ES-I3 (cell line): ENCODE measurements around the gene KCNJ6.
A peak's percentile ranks its signal among the peaks of the same experiment; 100 is the strongest.

ENCODE experiments used
- H3K36me3 ChIP-seq: 2 replicates; pipeline ENCODE4 v1.6.1; 2013; ENCODE audit warnings: mild to moderate bottlenecking, low read length, control low read depth, moderate library complexity; ENCODE audit not compliant: insufficient read depth
- H3K4me1 ChIP-seq: 2 replicates; pipeline ENCODE4 v1.6.1; 2013; ENCODE audit warnings: mild to moderate bottlenecking, control low read depth, low read length; ENCODE audit not compliant: insufficient read depth
- H3K9ac ChIP-seq: 2 replicates; pipeline ENCODE4 v1.6.1; 2013; ENCODE audit warnings: low read depth, mild to moderate bottlenecking, low read length, moderate library complexity
- H3K9me3 ChIP-seq: 2 replicates; pipeline ENCODE4 v1.6.1; 2013; ENCODE audit warnings: mild to moderate bottlenecking, low read length, moderate library complexity; ENCODE audit not compliant: control insufficient read depth, insufficient read depth

The KCNJ6 gene

DNA sequence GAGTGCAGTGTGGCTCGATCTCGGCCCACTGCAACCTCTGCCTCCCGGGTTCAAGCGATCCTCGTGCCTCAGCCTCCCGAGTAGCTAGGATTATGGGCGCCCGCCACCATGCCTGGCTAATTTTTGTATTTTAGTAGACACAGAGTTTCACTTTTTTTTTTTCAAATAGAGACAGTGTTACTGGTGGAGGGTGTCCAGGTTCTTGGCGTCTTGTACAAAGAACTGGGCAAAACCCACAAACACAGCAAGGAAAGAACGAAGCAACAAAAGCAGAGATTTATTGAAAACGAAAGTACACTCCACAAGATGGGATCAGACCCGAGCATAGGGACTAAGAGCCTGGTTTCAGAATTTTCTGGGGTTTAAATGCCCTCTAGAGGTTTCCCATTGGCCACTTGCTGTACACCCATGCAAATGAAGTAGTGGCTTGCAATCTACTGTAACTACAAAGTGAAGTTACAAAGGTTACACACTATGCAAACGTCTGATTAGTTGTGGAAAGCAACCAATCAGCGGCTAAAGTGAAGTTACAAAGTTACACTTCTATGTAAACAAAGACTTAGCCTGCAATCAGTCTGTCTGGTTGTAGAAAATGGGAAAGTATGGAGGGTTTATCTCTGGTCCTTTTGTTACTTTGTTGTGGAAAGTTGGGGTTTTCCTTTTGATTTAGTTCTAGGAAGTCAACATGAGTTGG is 350.6 kb downstream of the KCNJ6 start:
- H3K9ac ChIP-seq = peak overlapping the region; percentile 45; the same call in 1 of the 2 replicates
- H3K36me3 ChIP-seq = no peaks in the 10 kb centered on the region
- H3K4me1 ChIP-seq = peaks cover 17% of the 10 kb centered on the region; the same call in 1 of the 2 replicates
- no peaks in the 10 kb centered on the region for H3K9me3 ChIP-seq

DNA sequence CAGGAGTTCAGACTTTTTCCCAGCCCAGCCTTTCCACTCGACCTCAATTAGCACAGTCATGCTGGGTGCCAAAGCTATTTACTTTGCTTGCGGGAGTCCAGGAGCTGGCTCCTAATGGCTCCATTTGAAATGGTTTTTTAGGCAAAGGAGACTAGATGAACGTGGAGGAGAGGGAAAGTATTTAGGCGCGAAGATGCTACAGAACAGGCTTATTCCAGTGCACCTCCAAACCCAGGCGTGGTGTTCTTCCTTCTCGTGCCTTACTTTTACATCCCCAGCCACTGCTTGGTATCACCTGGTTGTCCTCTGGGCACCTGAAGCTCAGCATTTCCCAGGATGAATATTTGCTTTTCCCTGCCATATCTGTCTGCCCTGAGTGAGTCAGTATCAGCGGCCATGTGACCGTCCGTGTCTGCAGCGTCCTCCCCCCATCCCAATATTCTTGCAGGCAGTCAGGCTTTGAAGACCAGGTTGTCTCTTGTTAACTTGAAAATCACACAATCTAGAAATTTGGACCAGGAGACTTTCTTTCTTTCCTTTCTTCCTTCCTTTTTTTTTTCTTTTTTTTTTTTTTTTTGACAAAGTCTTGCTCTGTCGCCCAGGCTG is 351.2 kb downstream of the KCNJ6 start:
- Histone ChIP-seq H3K36me3 (no peaks in the 10 kb centered on the region), H3K9ac (peak overlapping the region; percentile 45), H3K4me1 (peaks cover 17% of the 10 kb centered on the region; the same call in 1 of the 2 replicates), H3K9me3 (no peaks in the 10 kb centered on the region)

DNA sequence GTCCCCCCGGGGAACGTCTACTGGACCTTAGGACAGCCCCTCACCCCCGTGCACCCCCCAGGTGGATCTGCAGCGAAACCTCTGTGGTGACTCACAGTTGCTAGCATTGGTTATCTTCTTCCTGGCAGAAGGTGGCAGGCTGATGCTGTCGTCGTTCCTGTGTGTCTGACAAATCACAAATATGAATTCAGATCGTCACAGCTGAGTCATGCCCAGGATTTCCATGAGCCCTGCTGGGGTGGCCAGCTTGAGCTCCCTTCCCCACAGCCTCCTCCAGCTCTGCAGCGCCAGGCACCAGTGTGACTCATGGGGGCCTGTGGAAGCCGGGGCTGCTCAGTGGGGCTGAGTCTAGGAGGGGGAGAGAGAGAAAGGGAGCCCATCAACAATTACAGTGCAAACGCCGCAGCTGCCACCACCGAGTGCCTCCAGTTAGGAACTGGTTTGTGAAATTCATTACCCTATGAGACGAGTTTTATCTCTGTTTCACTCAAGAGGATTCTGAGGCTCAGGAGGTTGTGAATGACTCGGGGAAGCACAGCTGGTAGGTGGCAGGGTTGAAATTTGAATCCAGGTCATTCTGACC is 351.8 kb downstream of the KCNJ6 start:
- peaks cover 17% of the 10 kb centered on the region; the same call in 1 of the 2 replicates for H3K4me1 ChIP-seq
- H3K36me3 ChIP-seq = no peaks in the 10 kb centered on the region
- H3K9me3 ChIP-seq = no peaks in the 10 kb centered on the region
- H3K9ac ChIP-seq = peak overlapping the region; percentile 45

DNA sequence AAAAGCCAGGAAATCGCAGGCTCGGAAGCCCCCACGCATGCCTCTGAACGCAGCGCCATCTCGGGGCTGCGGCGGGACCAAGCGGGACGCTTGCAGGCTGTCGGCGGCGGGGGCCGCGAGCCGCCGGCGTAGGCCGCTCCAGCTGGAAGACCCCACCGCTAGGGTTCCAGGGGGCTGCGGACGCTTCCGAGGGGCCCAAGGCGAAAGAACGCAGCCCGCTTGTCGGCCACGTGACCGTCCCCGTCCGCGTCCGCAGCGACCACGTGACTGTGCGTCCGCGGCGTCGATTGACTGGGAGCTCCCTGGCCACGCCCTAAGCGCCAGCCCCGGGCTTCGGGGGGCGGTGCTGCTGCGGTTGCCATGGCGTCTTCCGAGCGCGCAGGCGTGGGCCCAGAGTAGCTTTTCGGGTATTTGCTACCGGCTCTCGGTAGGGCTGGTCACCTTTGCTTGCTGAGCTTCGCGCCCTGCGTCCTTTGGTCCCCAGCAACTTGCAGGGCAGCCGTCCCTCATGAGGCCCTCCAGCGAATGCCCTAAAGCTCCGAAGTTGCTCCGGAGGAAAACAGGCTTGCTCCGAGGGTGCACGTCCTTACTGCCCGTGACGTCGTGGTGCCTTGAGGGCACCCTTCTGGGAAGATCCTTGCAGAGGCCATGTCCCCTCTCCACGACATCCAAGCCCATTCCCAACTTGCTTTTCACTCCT is 352.5 kb downstream of the KCNJ6 start:
- Histone ChIP-seq H3K9me3 (no peaks in the 10 kb centered on the region), H3K4me1 (peaks cover 17% of the 10 kb centered on the region; the same call in 1 of the 2 replicates), H3K36me3 (no peaks in the 10 kb centered on the region), H3K9ac (peak overlapping the region; percentile 45)

DNA sequence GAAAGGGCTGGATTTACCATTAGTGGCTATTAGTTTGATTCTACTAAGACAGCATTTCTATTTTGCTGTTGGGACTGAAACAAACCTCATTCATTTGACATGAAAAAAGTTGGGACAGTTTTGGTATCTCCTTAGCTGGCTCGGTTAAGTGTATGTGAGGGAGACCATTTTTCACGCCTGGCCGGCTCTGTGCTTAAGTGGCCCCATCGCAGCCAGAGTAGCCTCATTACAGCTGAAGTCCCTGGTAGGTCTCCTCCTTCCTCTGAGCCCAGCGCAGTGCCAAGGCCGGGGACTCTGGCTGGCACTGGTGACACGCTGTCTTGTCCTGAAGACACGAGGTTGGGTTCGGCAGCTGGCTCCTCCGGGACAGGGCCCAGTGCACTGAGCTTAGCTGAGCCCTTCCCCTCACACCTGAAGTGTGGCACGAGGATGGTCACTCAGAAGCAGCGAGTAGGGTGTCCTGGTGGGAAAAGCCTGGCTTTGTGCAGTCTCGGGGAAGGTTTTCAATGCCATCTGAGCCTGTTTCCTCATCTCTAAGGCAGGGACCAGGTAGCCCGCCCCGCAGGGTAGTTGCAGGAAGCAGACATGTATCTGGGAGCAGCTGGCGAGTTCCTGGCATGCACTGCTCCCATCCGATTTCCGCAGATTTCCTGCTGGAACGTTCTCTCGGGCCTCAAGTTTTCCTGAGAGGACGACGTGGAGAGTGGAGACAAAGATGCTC is 353.2 kb downstream of the KCNJ6 start:
- H3K36me3 ChIP-seq = no peaks in the 10 kb centered on the region
- no peaks in the 10 kb centered on the region for H3K9me3 ChIP-seq
- peaks cover 17% of the 10 kb centered on the region; the same call in 1 of the 2 replicates for H3K4me1 ChIP-seq
- H3K9ac ChIP-seq = peak overlapping the region; percentile 45

DNA sequence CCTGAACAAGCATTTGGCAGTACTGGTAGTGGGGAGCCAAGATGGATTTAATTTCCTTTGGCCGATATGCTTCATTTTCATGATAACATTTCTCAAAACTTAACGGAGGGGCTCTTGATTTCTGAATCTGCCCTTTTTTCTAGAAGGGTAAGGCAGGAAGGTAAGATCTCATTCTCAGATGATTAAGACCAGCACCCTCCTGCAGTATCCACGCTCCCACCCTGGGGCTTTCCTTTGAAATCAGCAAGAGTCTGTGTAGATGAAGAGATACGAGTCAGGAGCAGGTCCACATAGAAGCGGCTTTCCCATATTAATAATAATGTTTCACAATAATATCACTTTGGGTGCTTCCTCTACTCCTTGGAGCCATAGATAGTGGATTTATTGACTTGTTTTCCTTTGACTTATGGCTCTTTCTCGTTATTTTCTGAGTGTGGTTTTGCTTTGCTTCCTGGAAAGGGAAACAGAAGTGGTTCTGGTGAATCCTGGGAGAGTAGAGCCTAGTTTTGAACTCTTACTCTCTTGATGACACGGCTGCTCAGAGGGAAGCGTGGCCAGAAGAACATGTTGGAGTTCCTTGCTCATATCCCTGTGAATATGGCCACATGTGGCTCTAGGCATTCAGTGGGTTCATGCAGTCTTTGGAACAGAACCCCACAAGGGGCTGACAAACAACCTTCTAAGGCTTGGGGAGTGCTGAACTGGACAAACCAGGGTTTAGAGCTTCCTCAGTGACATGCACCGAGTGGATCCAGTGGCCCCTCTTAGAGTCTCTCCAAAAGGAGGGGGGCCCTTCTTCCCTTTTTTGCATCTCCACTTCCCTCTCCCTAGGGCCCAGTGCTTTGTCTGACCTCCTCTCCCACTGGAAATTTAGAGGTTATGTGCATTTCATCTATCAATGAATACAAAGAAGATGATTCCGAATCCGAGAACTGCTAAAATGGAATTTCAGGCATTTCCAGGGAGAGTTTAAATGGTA is 354.0 kb downstream of the KCNJ6 start:
- H3K9ac ChIP-seq = no peak overlapping the region
- H3K9me3 ChIP-seq = no peaks in the 10 kb centered on the region
- H3K4me1 ChIP-seq = peaks cover 17% of the 10 kb centered on the region; the same call in 1 of the 2 replicates
- H3K36me3 ChIP-seq = no peaks in the 10 kb centered on the region

DNA sequence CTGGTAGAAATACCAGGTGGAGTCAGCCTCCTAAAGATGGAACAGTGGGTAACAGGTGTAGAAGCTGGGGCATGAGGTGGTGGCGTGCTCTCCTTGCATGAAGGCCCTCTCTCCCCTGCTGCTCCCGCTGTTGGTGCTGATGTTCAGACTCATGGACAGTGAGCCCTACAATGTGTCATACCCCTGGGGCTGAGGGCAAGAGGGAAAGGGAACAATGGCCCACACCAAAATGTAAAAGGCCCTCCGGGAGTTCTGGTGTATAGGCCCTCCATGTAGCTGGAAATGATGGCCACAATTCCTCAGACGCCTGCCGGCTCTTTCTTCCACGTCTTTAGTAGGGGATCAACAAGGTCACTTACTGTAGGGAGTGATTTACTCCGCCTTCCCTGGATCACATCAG is 354.8 kb downstream of the KCNJ6 start:
- Histone ChIP-seq H3K36me3 (no peaks in the 10 kb centered on the region), H3K9me3 (no peaks in the 10 kb centered on the region), H3K4me1 (peaks cover 17% of the 10 kb centered on the region; the same call in 1 of the 2 replicates), H3K9ac (no peak overlapping the region)

DNA sequence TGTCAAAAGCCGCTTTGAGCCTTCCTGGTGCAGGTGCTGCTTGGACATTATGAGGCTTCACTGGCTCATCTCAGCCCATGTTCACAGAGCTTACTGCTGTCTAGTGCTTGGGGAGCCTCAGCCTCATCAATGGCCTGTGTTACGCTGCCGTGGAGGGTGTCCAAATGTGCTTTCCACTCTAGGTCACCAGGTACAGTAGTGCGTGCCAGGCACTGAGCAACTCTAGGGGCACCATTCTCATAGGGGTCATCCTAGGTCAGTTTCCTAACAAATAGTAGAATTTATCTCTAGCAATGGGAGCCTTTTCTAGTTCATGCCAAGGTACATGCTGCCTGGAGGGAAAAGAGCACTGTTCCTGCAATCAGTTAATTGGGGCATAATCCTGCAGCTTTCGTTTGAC is 355.9 kb downstream of the KCNJ6 start:
- H3K36me3 ChIP-seq = no peaks in the 10 kb centered on the region
- peaks cover 11% of the 10 kb centered on the region; the same call in 1 of the 2 replicates for H3K4me1 ChIP-seq

DNA sequence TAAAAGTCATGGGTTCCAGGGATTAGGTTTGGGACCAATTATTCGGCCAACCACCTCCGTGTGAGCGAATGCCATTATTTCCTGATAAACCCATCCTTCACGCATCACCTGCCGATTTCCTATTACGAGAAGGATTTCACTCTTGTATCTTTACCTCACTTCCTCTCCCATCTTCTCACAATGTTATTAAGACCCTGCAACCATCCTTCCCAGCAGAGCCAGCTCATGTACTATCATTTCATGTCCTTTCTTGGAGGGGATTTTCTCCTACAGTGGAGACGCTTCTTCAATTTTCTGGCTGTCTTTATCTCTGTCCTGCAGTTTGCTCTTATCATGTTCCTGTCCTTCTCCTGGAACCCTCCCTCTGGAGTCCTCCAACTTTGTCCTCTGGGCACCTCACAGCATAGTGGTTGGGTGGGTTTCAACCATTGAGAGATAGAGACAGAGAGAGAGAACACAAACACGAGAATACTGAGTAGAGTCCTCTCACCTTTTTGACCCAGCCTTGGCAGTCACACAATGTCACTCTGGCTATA is 357.5 kb downstream of the KCNJ6 start:
- H3K4me1 ChIP-seq = peaks cover 6% of the 10 kb centered on the region; the same call in 1 of the 2 replicates
- H3K36me3 ChIP-seq = no peaks in the 10 kb centered on the region
- no peaks in the 10 kb centered on the region for H3K9me3 ChIP-seq
- no peak overlapping the region for H3K9ac ChIP-seq

More for the DNA sequence above, 355.9 kb downstream of the KCNJ6 start:
- no peaks in the 10 kb centered on the region for H3K9me3 ChIP-seq
- no peak overlapping the region for H3K9ac ChIP-seq
